Trophoblast cell (in vitro differentiated cells and primary cell): Measurements from ENCODE around the gene METRNL.
"Not testable (repeated sequence)": the region's sequence is repeated elsewhere in the genome, so short reads cannot be mapped to it uniquely, and the experiment has no call there.

Experiments
- DNase-seq, 2 donors: peaks; one replicate each; pipeline ENCODE4 v3.0.0-alpha.2; 2016
- H2AFZ ChIP-seq: 2 replicates; pipeline ENCODE4 v1.6.1; 2013; ENCODE audit warnings: low read length, moderate library complexity, mild to moderate bottlenecking; ENCODE audit not compliant: insufficient read depth, poor library complexity
- H2AK5ac ChIP-seq: 2 replicates; pipeline ENCODE4 v1.6.1; 2013; ENCODE audit warnings: mild to moderate bottlenecking, low read length
- H2BK120ac ChIP-seq: 2 replicates; pipeline ENCODE4 v1.6.1; 2013; ENCODE audit warnings: low read length, mild to moderate bottlenecking, moderate library complexity; ENCODE audit not compliant: insufficient read depth, poor library complexity
- H2BK12ac ChIP-seq: 2 replicates; pipeline ENCODE4 v1.6.1; 2013; ENCODE audit warnings: mild to moderate bottlenecking, low read length, moderate library complexity
- H2BK5ac ChIP-seq: 2 replicates; pipeline ENCODE4 v1.6.1; 2013; ENCODE audit warnings: low read length, low read depth, moderate library complexity, mild to moderate bottlenecking; ENCODE audit not compliant: poor library complexity
- H3K14ac ChIP-seq: 2 replicates; pipeline ENCODE4 v1.6.1; 2013; ENCODE audit warnings: mild to moderate bottlenecking, low read length
- H3K18ac ChIP-seq: 2 replicates; pipeline ENCODE4 v1.6.1; 2013; ENCODE audit warnings: mild to moderate bottlenecking, low read length
- H3K23ac ChIP-seq: 2 replicates; pipeline ENCODE4 v1.6.1; 2013; ENCODE audit warnings: low read length
- H3K27ac ChIP-seq: 2 replicates; pipeline ENCODE4 v1.5.1; 2013; ENCODE audit warnings: low read depth, mild to moderate bottlenecking, inconsistent platforms, low read length, moderate library complexity
- H3K27me3 ChIP-seq: 2 replicates; pipeline ENCODE4 v1.6.1; 2013; ENCODE audit warnings: inconsistent platforms, mild to moderate bottlenecking, low read length, moderate library complexity; ENCODE audit not compliant: insufficient read depth
- H3K36me3 ChIP-seq, 2 experiments: 1 replicate in 1 of 2; 2 replicates in 1 of 2; pipeline ENCODE4 v1.6.1; 2013; ENCODE audit warnings: low read length in 2 of 2, mild to moderate bottlenecking in 2 of 2, moderate library complexity in 1 of 2; ENCODE audit not compliant: insufficient read depth in 2 of 2, control insufficient read depth in 1 of 2
- H3K4ac ChIP-seq: 2 replicates; pipeline ENCODE4 v1.6.1; 2013; ENCODE audit warnings: low read depth, mild to moderate bottlenecking, low read length, moderate library complexity
- H3K4me1 ChIP-seq, 2 experiments: 1 replicate in 1 of 2; 2 replicates in 1 of 2; pipeline ENCODE4 v1.6.1; 2013; ENCODE audit warnings: low read length in 2 of 2, mild to moderate bottlenecking in 2 of 2, moderate library complexity in 1 of 2; ENCODE audit not compliant: insufficient read depth in 2 of 2, control insufficient read depth in 1 of 2
- H3K4me2 ChIP-seq: 2 replicates; pipeline ENCODE4 v1.6.1; 2013; ENCODE audit warnings: inconsistent platforms, mild to moderate bottlenecking, low read length, moderate library complexity
- H3K4me3 ChIP-seq: 2 replicates; pipeline ENCODE4 v1.5.1; 2013; ENCODE audit warnings: mild to moderate bottlenecking, low read depth, low read length, inconsistent platforms
- H3K79me1 ChIP-seq: one replicate; pipeline ENCODE4 v1.6.1; 2013; ENCODE audit warnings: low read length
- H3K79me2 ChIP-seq: 2 replicates; pipeline ENCODE4 v1.6.1; 2013; ENCODE audit warnings: low read length, mild to moderate bottlenecking; ENCODE audit not compliant: control insufficient read depth, insufficient read depth, poor library complexity
- H3K9ac ChIP-seq: 2 replicates; pipeline ENCODE4 v1.6.1; 2013; ENCODE audit warnings: mild to moderate bottlenecking, low read length
- H3K9me3 ChIP-seq: 2 replicates; pipeline ENCODE4 v1.6.1; 2013; ENCODE audit warnings: low read depth, mild to moderate bottlenecking, control low read depth, inconsistent platforms, low read length; ENCODE audit not compliant: insufficient read depth
- H4K12ac ChIP-seq: 2 replicates; pipeline ENCODE4 v1.6.1; 2013; ENCODE audit warnings: low read depth, mild to moderate bottlenecking, low read length, moderate library complexity
- H4K8ac ChIP-seq: 2 replicates; pipeline ENCODE4 v1.6.1; 2013; ENCODE audit warnings: low read depth, mild to moderate bottlenecking, low read length, moderate library complexity
- H4K91ac ChIP-seq: one replicate; pipeline ENCODE4 v1.6.1; 2013; ENCODE audit warnings: low read depth, mild to moderate bottlenecking, low read length, moderate library complexity
- WGBS: extraction: QIAGEN DNeasy Blood & Tissue Kit; methylation state at CpG from one replicate; pipeline ENCODE4 v1.1.7; 2013; ENCODE audit warnings: missing lambda C conversion rate; ENCODE audit not compliant: insufficient read length, insufficient coverage; ENCODE audit errors: extremely low coverage; 5-methylcytosine and 5-hydroxymethylcytosine counted together

Gene METRNL

GRCh38 chr17:83047182-83047478 lies 32.3 kb upstream of the METRNL start:
- Histone ChIP-seq H3K36me3 (peaks cover under 1 to 4% of the 10 kb centered on the region in 2 experiments), H3K4me2 (no peak overlapping the region), H3K79me2 (peaks cover 6% of the 10 kb centered on the region), H3K18ac (no peak overlapping the region), H3K4me3 (no peak overlapping the region), H3K4me1 (peaks cover 3 to 9% of the 10 kb centered on the region in 2 experiments), H3K4ac (no peak overlapping the region), H3K27ac (no peak overlapping the region), H2BK5ac (no peak overlapping the region), H3K9ac (no peak overlapping the region), H4K12ac (no peak overlapping the region), H3K27me3 (no peaks in the 10 kb centered on the region), H2AK5ac (no peak overlapping the region), H3K9me3 (peaks cover 5% of the 10 kb centered on the region), H2BK120ac (no peak overlapping the region), H2BK12ac (no peak overlapping the region), H2AFZ (no peak overlapping the region), H4K8ac (no peak overlapping the region), H3K23ac (no peak overlapping the region), H4K91ac (no peak overlapping the region), H3K14ac (no peak overlapping the region), H3K79me1 (peaks cover 7% of the 10 kb centered on the region)
- WGBS = no CpG with 5 or more reads among the region's 2 CpGs
- no peak for DNase-seq

- H3K4me1 ChIP-seq = peaks cover 4 to 13% of the 10 kb centered on the region in 2 experiments
- peak overlapping the region; percentile 23 for H3K27ac ChIP-seq
- H2BK120ac ChIP-seq, H3K4ac ChIP-seq, H3K9ac ChIP-seq, H3K4me2 ChIP-seq, H3K9me3 ChIP-seq, H2BK5ac ChIP-seq, H3K18ac ChIP-seq, DNase-seq, H3K4me3 ChIP-seq, H3K27me3 ChIP-seq, H3K23ac ChIP-seq, H4K12ac ChIP-seq, H3K14ac ChIP-seq, H2AK5ac ChIP-seq, H3K36me3 ChIP-seq, H2AFZ ChIP-seq, H4K91ac ChIP-seq, H3K79me2 ChIP-seq, H4K8ac ChIP-seq: not testable (repeated sequence)
- peak overlapping the region; percentile 28 for H2BK12ac ChIP-seq
- peaks cover 10% of the 10 kb centered on the region for H3K79me1 ChIP-seq
- no CpG with 5 or more reads among the region's 12 CpGs for WGBS
Observed at GRCh38 chr17:83047818-83048475, 31.5 kb upstream of the METRNL start.

GRCh38 chr17:83050651-83051395 lies 28.6 kb upstream of the METRNL start:
- Histone ChIP-seq H2AK5ac (no peak overlapping the region), H3K18ac (peak overlapping the region; percentile 13), H4K12ac (peak overlapping the region; percentile 34), H2BK5ac (no peak overlapping the region), H3K4me3 (peak overlapping the region; percentile 86), H3K79me2 (peaks cover 7% of the 10 kb centered on the region), H3K9me3 (peaks cover 4% of the 10 kb centered on the region), H3K4me2 (peak overlapping the region; percentile 93), H4K91ac (peak overlapping the region; percentile 33), H3K23ac (peak overlapping the region; percentile 1), H3K9ac (peak overlapping the region; percentile 63), H3K4me1 (peaks cover 7 to 14% of the 10 kb centered on the region in 2 experiments), H3K36me3 (peaks cover 0 to 4% of the 10 kb centered on the region in 2 experiments), H4K8ac (peak overlapping the region; percentile 57), H2BK12ac (no peak overlapping the region), H2AFZ (peak overlapping the region; percentile 48), H3K27ac (no peak overlapping the region), H3K4ac (no peak overlapping the region), H2BK120ac (no peak overlapping the region), H3K79me1 (peaks cover 10% of the 10 kb centered on the region), H3K27me3 (no peaks in the 10 kb centered on the region), H3K14ac (peak overlapping the region; percentile 24)
- no CpG with 5 or more reads among the region's 55 CpGs for WGBS
- DNase-seq = no peak

- WGBS = no CpG with 5 or more reads among the region's 95 CpGs
- H2AK5ac ChIP-seq = no peak overlapping the region
- H2AFZ ChIP-seq = peak overlapping the region; percentile 48
Observed at GRCh38 chr17:83051396-83052240, 27.8 kb upstream of the METRNL start.

More at GRCh38 chr17:83051396-83052240, 27.8 kb upstream of the METRNL start:
- H3K27me3 ChIP-seq = no peaks in the 10 kb centered on the region
- DNase-seq = peak; percentile 98
- H3K23ac ChIP-seq = no peak overlapping the region
- H3K9ac ChIP-seq = peak overlapping the region; percentile 63
- H3K79me2 ChIP-seq = peaks cover 7% of the 10 kb centered on the region
- peaks cover 10% of the 10 kb centered on the region for H3K79me1 ChIP-seq
- peak overlapping the region; percentile 33 for H4K91ac ChIP-seq
- peak overlapping the region; percentile 86 for H3K4me3 ChIP-seq
- H3K4me2 ChIP-seq = peak overlapping the region; percentile 93
- H2BK5ac ChIP-seq = peak overlapping the region; percentile 22
- peaks cover 0 to 4% of the 10 kb centered on the region in 2 experiments for H3K36me3 ChIP-seq
- H4K12ac ChIP-seq = peak overlapping the region; percentile 94
- H3K4me1 ChIP-seq = peaks cover 7 to 16% of the 10 kb centered on the region in 2 experiments
- H3K18ac ChIP-seq = peak overlapping the region; percentile 25
- H3K14ac ChIP-seq = peak overlapping the region; percentile 30
- H4K8ac ChIP-seq = peak overlapping the region; percentile 80
- H2BK12ac ChIP-seq = no peak overlapping the region
- H3K9me3 ChIP-seq = peaks cover 4% of the 10 kb centered on the region
- peak overlapping the region; percentile 37 for H3K27ac ChIP-seq
- peak overlapping the region; percentile 12 for H2BK120ac ChIP-seq
- peak overlapping the region; percentile 6 for H3K4ac ChIP-seq
